ENCODE results near the gene CALN1.
"Not testable (repeated sequence)": the region's sequence is repeated elsewhere in the genome, so short reads cannot be mapped to it uniquely, and the experiment has no call there.

Gene CALN1

GRCh38 chr7:72412121-72412618, at the start of gene CALN1:
CALN1 (minus strand) TSS chr7:72412338.
- DNase-seq, result not testable (repeated sequence)

GRCh38 chr7:72453471-72453870, 41.3 kb upstream of the CALN1 start:
- DNase-seq, result no peak

GRCh38 chr7:72447465-72448204, 35.5 kb upstream of the CALN1 start:
- no peak for DNase-seq

- no peak for DNase-seq
Measured at GRCh38 chr7:72446591-72447462, 34.7 kb upstream of the CALN1 start.

DNA sequence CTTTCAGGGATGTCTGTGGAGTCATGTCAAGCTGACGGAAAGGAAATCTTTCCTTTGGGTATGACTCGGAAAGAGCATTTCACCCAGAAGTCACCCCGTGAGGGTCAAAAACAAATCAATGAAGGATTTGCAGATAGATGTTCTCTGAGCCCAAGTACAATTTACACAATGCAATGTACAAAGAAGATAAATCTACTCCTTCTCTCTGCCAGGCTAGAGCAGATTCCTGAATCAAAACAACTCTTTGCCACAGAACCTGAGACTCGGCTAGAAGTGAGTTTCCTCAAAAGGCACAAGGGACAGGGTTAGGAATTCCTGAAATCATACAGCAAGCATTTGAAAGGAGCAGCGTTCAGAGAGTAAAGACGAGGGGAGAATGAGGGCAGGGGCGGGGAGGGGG, 34.0 kb upstream of the CALN1 start:
- no peak for DNase-seq

- no peak for DNase-seq
Measured at GRCh38 chr7:72445580-72445979, 33.4 kb upstream of the CALN1 start.

- DNase-seq, result no peak
Measured at GRCh38 chr7:72445075-72445474, 32.9 kb upstream of the CALN1 start.

GRCh38 chr7:72444026-72444776, 32.1 kb upstream of the CALN1 start:
- DNase-seq, result peak; percentile 4

DNA sequence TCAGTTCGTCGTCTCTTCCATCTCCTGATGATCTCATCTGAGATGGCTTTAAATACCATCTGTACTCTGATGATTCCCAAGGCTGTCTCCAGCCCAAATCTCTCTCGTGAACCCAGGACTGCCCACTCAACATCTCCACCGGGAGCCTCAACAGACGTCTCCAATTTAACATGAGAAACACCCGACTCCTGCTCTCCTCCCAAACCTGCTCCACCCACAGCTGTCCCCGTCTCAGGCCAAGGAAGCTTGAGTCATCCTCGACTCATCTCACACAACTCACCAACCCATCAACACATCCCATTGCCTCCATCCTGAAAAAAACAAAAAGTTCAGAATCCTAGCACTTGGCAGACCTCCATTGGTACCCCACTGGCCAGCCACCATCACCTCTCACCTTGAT, 29.7 kb upstream of the CALN1 start:
- no peak for DNase-seq

GRCh38 chr7:72438491-72438890, 26.4 kb upstream of the CALN1 start:
- no peak for DNase-seq

GRCh38 chr7:72437610-72438009, 25.5 kb upstream of the CALN1 start:
- DNase-seq, result no peak

- no peak for DNase-seq
Measured at GRCh38 chr7:72437061-72437585, 25.0 kb upstream of the CALN1 start.

DNA sequence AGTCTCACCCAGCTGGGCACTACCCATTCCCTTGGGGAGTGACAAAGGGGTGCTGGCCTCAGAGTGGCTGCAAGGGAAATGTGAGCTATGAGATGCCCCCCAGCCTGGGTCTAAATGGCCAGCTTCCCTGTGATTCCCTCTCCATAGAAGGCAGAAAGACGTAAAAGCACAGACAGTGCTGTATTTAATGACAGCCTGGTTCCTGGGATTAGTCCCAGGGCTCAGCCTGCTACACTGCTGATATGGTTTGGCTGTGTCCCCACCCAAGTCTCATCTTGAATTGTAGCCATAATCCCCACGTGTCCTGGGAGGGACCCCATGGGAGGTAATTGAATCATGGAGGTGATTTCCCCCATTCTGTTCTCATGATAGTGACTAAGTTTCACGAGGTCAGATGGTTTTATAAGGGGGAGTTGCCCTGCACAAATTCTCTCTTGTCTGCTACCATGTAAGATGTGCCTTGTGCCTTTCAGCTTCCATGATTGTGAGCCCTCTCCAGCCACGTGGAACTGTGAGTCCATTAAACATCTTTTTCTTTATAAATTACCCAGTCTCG, 23.9 kb upstream of the CALN1 start:
- no peak for DNase-seq

- no peak for DNase-seq
Measured at GRCh38 chr7:72435366-72435765, 23.2 kb upstream of the CALN1 start.

DNA sequence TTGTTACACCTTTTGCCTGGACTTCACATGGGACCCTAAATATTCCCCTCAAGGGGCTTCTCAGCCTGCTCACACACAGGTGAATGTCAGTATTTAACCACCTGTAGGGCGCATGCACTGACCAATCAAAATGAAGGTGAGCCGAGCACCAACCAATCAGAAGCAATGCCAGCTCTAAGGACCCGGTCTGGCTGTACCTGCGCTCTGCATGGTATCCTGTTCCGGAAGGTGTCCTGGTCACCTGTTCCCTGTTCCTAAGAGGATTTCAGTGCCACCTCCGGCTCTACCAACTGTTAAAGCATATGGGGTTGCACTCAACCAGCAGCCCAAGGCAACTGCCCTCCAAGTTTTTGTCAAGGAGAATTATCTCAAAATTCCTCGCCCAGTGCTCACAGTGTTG, 18.4 kb upstream of the CALN1 start:
- no peak for DNase-seq

DNA sequence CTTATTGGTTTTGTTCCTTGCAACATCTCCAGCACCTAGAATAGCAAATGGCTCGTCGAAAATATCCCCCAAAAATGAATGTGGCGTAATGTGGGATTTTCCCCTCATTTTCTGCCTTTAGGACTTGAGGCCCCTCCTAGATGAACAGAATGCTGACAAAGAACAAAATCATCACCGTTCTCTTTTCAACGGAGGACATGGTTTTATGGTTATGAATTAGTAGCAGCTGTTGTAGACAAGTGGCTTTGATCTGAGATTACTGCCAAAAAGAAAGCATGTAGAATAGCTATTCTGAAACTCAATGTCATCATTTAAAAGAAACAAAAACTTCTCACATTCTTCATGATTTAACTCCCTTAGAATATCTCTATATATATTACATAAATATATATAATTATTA, 17.2 kb upstream of the CALN1 start:
- no peak for DNase-seq

GRCh38 chr7:72416846-72417245, 4.7 kb upstream of the CALN1 start:
- no peak for DNase-seq

DNA sequence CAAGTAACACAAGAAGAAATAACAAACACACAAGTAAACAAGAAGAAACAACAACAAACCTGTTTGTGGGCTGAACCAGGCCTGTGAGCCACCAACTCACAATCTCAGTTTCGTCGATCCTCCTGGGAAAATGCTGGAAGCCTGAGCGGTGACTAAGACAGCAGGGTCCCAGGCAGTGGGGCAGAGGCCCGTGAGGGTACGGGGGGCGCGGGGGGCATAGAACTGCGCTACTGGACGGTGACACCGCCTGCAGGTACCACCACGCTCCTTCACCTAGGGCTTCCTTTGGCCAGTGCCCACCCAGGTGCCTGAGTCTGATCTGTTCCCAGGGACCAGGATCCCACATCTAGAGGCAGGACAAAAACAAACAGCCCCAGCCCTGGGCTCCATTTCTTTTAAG, 3.4 kb upstream of the CALN1 start:
- DNase-seq, result no peak

- DNase-seq, result no peak
Measured at GRCh38 chr7:72413886-72414285, 1.7 kb upstream of the CALN1 start.

DNA sequence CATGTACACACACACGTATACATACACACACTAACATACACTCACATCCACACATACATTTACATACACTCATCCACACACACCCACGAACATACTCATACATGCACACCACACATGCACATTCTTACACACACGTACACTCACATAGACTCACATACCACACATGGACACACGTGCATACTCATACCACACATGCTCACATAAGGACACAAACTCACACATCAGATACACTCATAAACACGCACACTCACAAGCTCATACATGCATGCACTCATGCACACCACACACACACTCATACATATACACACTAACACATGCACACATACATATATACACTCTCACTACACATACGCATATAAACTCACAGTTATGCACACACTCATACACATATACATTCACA, 1.2 kb upstream of the CALN1 start:
- DNase-seq, result no peak

DNA sequence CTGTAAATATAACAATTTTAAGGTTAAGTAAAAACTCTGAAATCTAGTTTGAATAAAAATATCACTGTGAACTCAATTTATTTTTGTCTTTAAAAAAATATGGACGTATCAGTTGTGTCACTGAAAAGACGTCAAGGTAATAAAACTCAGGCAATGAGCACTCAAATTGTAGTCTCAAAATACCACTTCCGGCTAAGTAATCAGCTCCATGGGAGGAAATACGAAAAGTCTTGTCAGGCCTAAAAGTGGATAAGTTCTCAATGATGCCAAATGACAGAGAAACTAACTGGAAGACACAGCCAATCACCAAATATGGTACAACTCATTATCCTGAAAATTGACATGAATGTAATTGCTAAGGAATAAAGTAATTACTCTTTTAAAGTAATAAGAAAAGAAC, 719 bp downstream of the CALN1 start:
- no peak for DNase-seq

DNA sequence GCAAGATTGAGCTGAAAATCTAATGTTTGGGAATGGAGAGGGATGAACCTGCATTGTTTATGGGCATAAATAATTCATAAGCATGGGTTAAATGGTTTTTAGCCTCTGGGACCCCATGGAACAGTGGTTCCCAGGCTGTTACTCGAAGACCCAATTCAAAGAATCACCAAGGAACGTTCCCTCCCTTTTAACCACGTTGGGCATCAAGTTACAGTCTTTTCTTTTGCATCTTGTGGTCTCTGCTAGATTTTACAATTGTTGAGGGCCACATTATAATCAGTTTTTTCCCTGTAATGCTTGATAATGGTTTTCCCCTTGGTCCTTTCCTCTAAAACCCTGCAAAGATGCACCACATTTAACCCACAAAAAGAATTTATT, 2.5 kb downstream of the CALN1 start:
- DNase-seq, result no peak

All from GDM1 (cell line).